HepG2 (cell line): ENCODE data around the gene NCOA4. TPM values are rescaled to one million over a fixed set of nuclear protein-coding genes. Genes with fewer than 3 reads are reported as not detected.

Experiments
- ARID2 ChIP-seq: sonication (generic); formaldehyde crosslinking; IDR thresholded peaks from 2 replicates; pipeline ENCODE4 v1.8.1; 2022; ENCODE audit warnings: mild to moderate bottlenecking, missing genetic modification reagents, borderline replicate concordance
- ELF4 ChIP-seq: sonication (generic); formaldehyde crosslinking; IDR thresholded peaks from 2 replicates; pipeline ENCODE4 v1.5.0; 2020; ENCODE audit warnings: missing genetic modification reagents, mild to moderate bottlenecking, moderate library complexity, borderline replicate concordance
- GABPB1 ChIP-seq: IDR thresholded peaks from 2 replicates; pipeline ENCODE4 v1.6.1; 2016; ENCODE audit warnings: mild to moderate bottlenecking, missing genetic modification reagents, moderate library complexity, missing compliant biosample characterization
- KLF12 ChIP-seq: sonication (generic); formaldehyde crosslinking; IDR thresholded peaks from 2 replicates; pipeline ENCODE4 v1.4.0; 2020; ENCODE audit warnings: missing genetic modification reagents, borderline replicate concordance
- KLF9 ChIP-seq: IDR thresholded peaks from 2 replicates; pipeline ENCODE4 v1.6.1; 2016; ENCODE audit warnings: low read depth
- KMT2B ChIP-seq: IDR thresholded peaks from 2 replicates; pipeline ENCODE4 v1.6.1; 2016; ENCODE audit warnings: missing genetic modification reagents, missing compliant biosample characterization
- MATR3 ChIP-seq: sonication (generic); formaldehyde crosslinking; IDR thresholded peaks from 2 replicates; pipeline ENCODE4 v1.4.0; 2020; ENCODE audit warnings: missing genetic modification reagents
- PLRG1 ChIP-seq: fragments of 450-650 bp; conservative IDR thresholded peaks from 2 replicates; pipeline ENCODE4 v1.6.1; 2016
- POGZ ChIP-seq: sonication (generic); formaldehyde crosslinking; IDR thresholded peaks from 2 replicates; pipeline ENCODE4 v1.4.0; 2020; ENCODE audit warnings: mild to moderate bottlenecking, missing genetic modification reagents
- RBFOX2 ChIP-seq: fragments of 200-400 bp; formaldehyde crosslinking; IDR thresholded peaks from 2 replicates; pipeline ENCODE4 v1.6.1; 2017; ENCODE audit warnings: low read depth, mild to moderate bottlenecking, low read length
- SNAPC2 ChIP-seq: sonication (generic); formaldehyde crosslinking; IDR thresholded peaks from 2 replicates; pipeline ENCODE4 v1.8.1; 2022; ENCODE audit warnings: mild to moderate bottlenecking, missing genetic modification reagents
- SRSF4 ChIP-seq: fragments of 200-400 bp; formaldehyde crosslinking; IDR thresholded peaks from one replicate; pipeline ENCODE4 v1.6.1; 2018; ENCODE audit warnings: mild to moderate bottlenecking, low read depth, low read length, moderate library complexity; ENCODE audit not compliant: poor library complexity, severe bottlenecking
- XBP1 ChIP-seq: sonication (generic); formaldehyde crosslinking; IDR thresholded peaks from 2 replicates; pipeline ENCODE4 v1.5.0; 2020; ENCODE audit warnings: missing genetic modification reagents
- ZC3H4 ChIP-seq: sonication (generic); formaldehyde crosslinking; IDR thresholded peaks from 2 replicates; pipeline ENCODE4 v1.4.0; 2020; ENCODE audit warnings: missing genetic modification reagents, borderline replicate concordance
- ZNF317 ChIP-seq: sonication (generic); formaldehyde crosslinking; IDR thresholded peaks from 2 replicates; pipeline ENCODE4 v1.5.0; 2020; ENCODE audit warnings: mild to moderate bottlenecking, missing genetic modification reagents
- ZSCAN22 ChIP-seq: sonication (generic); formaldehyde crosslinking; IDR thresholded peaks from 2 replicates; pipeline ENCODE4 v1.4.0; 2020; ENCODE audit warnings: mild to moderate bottlenecking, missing genetic modification reagents
- polyA plus RNA-seq, 8 experiments: library from polyadenylated mRNA; depleted of rRNA in 3 of 8; stranded (reverse) in 7 of 8; unstranded in 1 of 8; fragments of >200 nt; fragmentation: Illumina TruSeq in 4 of 8; extraction: Trizol in 4 of 8; gene quantifications; 2 replicates each; pipeline versions ENCODE4 v1.2.1 to v1.2.3, GENCODE V29; 2011 to 2016; ENCODE audit warnings: low read depth in 4 of 8, missing spikeins in 1 of 8, mixed read lengths in 1 of 8; ENCODE audit not compliant: insufficient read depth in 1 of 8
- total RNA-seq, 5 experiments: library from RNA; depleted of rRNA; stranded (reverse); fragments of >200 nt; fragmentation: Illumina TruSeq; extraction: Trizol; gene quantifications; 2 replicates each; pipeline ENCODE4 v1.2.3, GENCODE V29; 2016; ENCODE audit warnings: low read depth in 1 of 5
- TF ChIP-seq, protein P1 (sequence below): sonication (generic); formaldehyde crosslinking; IDR thresholded peaks from 2 replicates; pipeline ENCODE4 v1.4.0; 2020; ENCODE audit warnings: mild to moderate bottlenecking, missing genetic modification reagents, borderline replicate concordance
- TF ChIP-seq, protein P2 (sequence below): sonication (generic); formaldehyde crosslinking; IDR thresholded peaks from 2 replicates; pipeline ENCODE4 v1.5.0; 2020; ENCODE audit warnings: mild to moderate bottlenecking, missing genetic modification reagents
- TF ChIP-seq, protein P3 (sequence below): IDR thresholded peaks from 2 replicates; pipeline ENCODE4 v1.6.1; 2016

NCOA4 gene
- total and polyA plus RNA-seq, 2 of the 13 experiments (the other 11 are each of a cell fraction or from before 2014, with no cell fraction given), result 306 to 400 TPM

DNA sequence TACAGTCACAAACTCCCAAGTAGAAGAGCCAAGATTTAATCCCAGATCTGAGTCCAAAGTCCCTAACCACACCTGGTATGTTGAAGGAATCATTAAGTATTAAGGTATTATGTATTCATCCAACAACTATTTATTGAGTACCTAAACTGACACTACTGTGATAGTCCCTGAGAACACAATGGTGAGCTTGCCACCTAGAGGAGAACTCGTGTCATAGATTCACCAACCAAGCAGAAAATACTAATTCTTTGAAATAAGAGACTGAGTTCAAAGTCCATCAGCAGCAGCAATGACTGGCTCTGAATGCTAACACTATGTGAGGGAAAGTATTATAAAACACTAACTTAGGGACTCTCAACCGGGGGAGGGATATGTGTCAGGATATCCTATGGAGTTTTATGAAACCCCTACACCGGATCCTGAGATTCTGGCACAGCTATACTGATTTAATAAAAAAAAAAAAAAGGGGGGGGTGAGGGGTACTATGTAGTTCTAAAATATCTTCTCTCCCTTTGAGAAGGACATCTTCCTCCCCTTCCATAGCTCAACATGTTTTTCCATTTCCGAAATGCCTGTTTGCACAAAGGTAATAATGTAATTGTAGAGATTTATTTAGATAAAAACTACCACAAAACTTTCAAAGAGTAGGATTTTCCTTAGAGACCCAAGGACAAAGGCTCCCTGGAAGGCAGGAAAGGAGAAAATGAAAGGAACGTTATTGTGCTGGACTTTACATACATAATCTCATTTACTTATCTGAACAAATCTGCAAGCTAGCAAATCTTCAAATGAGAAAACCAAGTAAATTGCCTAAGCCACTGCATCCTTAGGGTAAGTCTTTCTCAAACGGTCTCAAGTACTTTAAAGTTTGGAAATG, 1.6 kb downstream of the NCOA4 start (continued):
- TF ChIP-seq, protein P1, sequence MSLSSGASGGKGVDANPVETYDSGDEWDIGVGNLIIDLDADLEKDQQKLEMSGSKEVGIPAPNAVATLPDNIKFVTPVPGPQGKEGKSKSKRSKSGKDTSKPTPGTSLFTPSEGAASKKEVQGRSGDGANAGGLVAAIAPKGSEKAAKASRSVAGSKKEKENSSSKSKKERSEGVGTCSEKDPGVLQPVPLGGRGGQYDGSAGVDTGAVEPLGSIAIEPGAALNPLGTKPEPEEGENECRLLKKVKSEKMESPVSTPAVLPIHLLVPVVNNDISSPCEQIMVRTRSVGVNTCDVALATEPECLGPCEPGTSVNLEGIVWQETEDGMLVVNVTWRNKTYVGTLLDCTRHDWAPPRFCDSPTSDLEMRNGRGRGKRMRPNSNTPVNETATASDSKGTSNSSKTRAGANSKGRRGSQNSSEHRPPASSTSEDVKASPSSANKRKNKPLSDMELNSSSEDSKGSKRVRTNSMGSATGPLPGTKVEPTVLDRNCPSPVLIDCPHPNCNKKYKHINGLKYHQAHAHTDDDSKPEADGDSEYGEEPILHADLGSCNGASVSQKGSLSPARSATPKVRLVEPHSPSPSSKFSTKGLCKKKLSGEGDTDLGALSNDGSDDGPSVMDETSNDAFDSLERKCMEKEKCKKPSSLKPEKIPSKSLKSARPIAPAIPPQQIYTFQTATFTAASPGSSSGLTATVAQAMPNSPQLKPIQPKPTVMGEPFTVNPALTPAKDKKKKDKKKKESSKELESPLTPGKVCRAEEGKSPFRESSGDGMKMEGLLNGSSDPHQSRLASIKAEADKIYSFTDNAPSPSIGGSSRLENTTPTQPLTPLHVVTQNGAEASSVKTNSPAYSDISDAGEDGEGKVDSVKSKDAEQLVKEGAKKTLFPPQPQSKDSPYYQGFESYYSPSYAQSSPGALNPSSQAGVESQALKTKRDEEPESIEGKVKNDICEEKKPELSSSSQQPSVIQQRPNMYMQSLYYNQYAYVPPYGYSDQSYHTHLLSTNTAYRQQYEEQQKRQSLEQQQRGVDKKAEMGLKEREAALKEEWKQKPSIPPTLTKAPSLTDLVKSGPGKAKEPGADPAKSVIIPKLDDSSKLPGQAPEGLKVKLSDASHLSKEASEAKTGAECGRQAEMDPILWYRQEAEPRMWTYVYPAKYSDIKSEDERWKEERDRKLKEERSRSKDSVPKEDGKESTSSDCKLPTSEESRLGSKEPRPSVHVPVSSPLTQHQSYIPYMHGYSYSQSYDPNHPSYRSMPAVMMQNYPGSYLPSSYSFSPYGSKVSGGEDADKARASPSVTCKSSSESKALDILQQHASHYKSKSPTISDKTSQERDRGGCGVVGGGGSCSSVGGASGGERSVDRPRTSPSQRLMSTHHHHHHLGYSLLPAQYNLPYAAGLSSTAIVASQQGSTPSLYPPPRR (CRISPR knock-in tag), result no peak
- no peak for TF ChIP-seq GABPB1 (CRISPR knock-in tag)
- no peak for TF ChIP-seq SRSF4
- TF ChIP-seq, protein P2, sequence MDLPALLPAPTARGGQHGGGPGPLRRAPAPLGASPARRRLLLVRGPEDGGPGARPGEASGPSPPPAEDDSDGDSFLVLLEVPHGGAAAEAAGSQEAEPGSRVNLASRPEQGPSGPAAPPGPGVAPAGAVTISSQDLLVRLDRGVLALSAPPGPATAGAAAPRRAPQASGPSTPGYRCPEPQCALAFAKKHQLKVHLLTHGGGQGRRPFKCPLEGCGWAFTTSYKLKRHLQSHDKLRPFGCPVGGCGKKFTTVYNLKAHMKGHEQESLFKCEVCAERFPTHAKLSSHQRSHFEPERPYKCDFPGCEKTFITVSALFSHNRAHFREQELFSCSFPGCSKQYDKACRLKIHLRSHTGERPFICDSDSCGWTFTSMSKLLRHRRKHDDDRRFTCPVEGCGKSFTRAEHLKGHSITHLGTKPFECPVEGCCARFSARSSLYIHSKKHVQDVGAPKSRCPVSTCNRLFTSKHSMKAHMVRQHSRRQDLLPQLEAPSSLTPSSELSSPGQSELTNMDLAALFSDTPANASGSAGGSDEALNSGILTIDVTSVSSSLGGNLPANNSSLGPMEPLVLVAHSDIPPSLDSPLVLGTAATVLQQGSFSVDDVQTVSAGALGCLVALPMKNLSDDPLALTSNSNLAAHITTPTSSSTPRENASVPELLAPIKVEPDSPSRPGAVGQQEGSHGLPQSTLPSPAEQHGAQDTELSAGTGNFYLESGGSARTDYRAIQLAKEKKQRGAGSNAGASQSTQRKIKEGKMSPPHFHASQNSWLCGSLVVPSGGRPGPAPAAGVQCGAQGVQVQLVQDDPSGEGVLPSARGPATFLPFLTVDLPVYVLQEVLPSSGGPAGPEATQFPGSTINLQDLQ (CRISPR knock-in tag), result no peak
- TF ChIP-seq ZC3H4 (CRISPR knock-in tag), result peak; percentile 77; the same call in 1 of the 2 replicates
- TF ChIP-seq ELF4 (CRISPR knock-in tag), result no peak
- TF ChIP-seq ZSCAN22, result no peak
- no peak for TF ChIP-seq PLRG1
- peak; percentile 32; the same call in 1 of the 2 replicates for TF ChIP-seq SNAPC2 (CRISPR knock-in tag)
- TF ChIP-seq ARID2 (CRISPR knock-in tag), result 0 out of 2 replicates have a peak, but pooled peaks have one; percentile 26
- TF ChIP-seq KLF12 (CRISPR knock-in tag), result no peak
- 0 out of 2 replicates have a peak, but pooled peaks have one; percentile 36 for TF ChIP-seq POGZ (CRISPR knock-in tag)
- no peak for TF ChIP-seq XBP1 (CRISPR knock-in tag)
- TF ChIP-seq, protein P3, sequence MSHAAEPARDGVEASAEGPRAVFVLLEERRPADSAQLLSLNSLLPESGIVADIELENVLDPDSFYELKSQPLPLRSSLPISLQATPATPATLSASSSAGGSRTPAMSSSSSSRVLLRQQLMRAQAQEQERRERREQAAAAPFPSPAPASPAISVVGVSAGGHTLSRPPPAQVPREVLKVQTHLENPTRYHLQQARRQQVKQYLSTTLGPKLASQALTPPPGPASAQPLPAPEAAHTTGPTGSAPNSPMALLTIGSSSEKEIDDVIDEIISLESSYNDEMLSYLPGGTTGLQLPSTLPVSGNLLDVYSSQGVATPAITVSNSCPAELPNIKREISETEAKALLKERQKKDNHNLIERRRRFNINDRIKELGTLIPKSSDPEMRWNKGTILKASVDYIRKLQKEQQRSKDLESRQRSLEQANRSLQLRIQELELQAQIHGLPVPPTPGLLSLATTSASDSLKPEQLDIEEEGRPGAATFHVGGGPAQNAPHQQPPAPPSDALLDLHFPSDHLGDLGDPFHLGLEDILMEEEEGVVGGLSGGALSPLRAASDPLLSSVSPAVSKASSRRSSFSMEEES (CRISPR knock-in tag), result 0 out of 2 replicates have a peak, but pooled peaks have one; percentile 30
- TF ChIP-seq KLF9 (CRISPR knock-in tag), result 0 out of 2 replicates have a peak, but pooled peaks have one; percentile 31
- TF ChIP-seq RBFOX2, result 0 out of 2 replicates have a peak, but pooled peaks have one; percentile 51
- no peak for TF ChIP-seq MATR3
- TF ChIP-seq KMT2B (CRISPR knock-in tag), result 0 out of 2 replicates have a peak, but pooled peaks have one; percentile 45
- no peak for TF ChIP-seq ZNF317
